RPMI8226 (cell line): ENCODE measurements around the gene PSMB7.
A peak's percentile ranks its signal among the peaks of the same experiment; 100 is the strongest.

Source experiments
- DNase-seq: peaks from one replicate; pipeline ENCODE4 v3.0.0-alpha.2; 2015

Gene PSMB7

GRCh38 chr9:124415102-124415851 lies at the start of gene PSMB7:
Gene PSMB7, minus strand, starts transcription at chr9:124415442. Its CDS starts 17 bp downstream, at chr9:124415425.
- peak; percentile 99 for DNase-seq

GRCh38 chr9:124462739-124463138 lies 47.5 kb upstream of the PSMB7 start:
- DNase-seq, result no peak

GRCh38 chr9:124458441-124458840 lies 43.2 kb upstream of the PSMB7 start:
- no peak for DNase-seq

- DNase-seq, result no peak
These were observed 42.7 kb upstream of the PSMB7 start for GRCh38 chr9:124457887-124458431.

GRCh38 chr9:124457079-124457886 lies 42.0 kb upstream of the PSMB7 start:
- no peak for DNase-seq

GRCh38 chr9:124456341-124457078 lies 41.3 kb upstream of the PSMB7 start:
- DNase-seq, result no peak

GRCh38 chr9:124455820-124456219 lies 40.6 kb upstream of the PSMB7 start:
- DNase-seq, result no peak

- no peak for DNase-seq
These were observed 39.7 kb upstream of the PSMB7 start for GRCh38 chr9:124454791-124455443.

GRCh38 chr9:124454296-124454695 lies 39.1 kb upstream of the PSMB7 start:
- DNase-seq, result no peak

- no peak for DNase-seq
These were observed 38.4 kb upstream of the PSMB7 start for GRCh38 chr9:124453586-124454191.

GRCh38 chr9:124452841-124453585 lies 37.8 kb upstream of the PSMB7 start:
- no peak for DNase-seq

- DNase-seq, result no peak
These were observed 37.1 kb upstream of the PSMB7 start for GRCh38 chr9:124452326-124452725.

- no peak for DNase-seq
These were observed 35.9 kb upstream of the PSMB7 start for GRCh38 chr9:124450931-124451661.

- DNase-seq, result no peak
These were observed 35.1 kb upstream of the PSMB7 start, which contains the start of gene ADGRD2 for GRCh38 chr9:124450241-124450924. Gene ADGRD2, plus strand, starts transcription at chr9:124450451. Its CDS starts 1,216 bp downstream, at chr9:124451667.

- no peak for DNase-seq
These were observed 34.3 kb upstream of the PSMB7 start for GRCh38 chr9:124449381-124450151.

- DNase-seq, result no peak
These were observed 32.8 kb upstream of the PSMB7 start for GRCh38 chr9:124448019-124448418.

- DNase-seq, result no peak
These were observed 32.0 kb upstream of the PSMB7 start for GRCh38 chr9:124447297-124447661.

- no peak for DNase-seq
These were observed 28.9 kb upstream of the PSMB7 start for GRCh38 chr9:124444166-124444565.

- DNase-seq, result no peak
These were observed 28.4 kb upstream of the PSMB7 start for GRCh38 chr9:124443625-124444024.
